GM19452 (cell line): ENCODE measurements around the gene MUC4.

Experiments
- ATAC-seq: cut with Tn5 transposase; IDR thresholded peaks from one replicate; pipeline ENCODE4 v1.9.1; 2021; ENCODE audit not compliant: unreplicated experiment

The MUC4 gene, protein sequence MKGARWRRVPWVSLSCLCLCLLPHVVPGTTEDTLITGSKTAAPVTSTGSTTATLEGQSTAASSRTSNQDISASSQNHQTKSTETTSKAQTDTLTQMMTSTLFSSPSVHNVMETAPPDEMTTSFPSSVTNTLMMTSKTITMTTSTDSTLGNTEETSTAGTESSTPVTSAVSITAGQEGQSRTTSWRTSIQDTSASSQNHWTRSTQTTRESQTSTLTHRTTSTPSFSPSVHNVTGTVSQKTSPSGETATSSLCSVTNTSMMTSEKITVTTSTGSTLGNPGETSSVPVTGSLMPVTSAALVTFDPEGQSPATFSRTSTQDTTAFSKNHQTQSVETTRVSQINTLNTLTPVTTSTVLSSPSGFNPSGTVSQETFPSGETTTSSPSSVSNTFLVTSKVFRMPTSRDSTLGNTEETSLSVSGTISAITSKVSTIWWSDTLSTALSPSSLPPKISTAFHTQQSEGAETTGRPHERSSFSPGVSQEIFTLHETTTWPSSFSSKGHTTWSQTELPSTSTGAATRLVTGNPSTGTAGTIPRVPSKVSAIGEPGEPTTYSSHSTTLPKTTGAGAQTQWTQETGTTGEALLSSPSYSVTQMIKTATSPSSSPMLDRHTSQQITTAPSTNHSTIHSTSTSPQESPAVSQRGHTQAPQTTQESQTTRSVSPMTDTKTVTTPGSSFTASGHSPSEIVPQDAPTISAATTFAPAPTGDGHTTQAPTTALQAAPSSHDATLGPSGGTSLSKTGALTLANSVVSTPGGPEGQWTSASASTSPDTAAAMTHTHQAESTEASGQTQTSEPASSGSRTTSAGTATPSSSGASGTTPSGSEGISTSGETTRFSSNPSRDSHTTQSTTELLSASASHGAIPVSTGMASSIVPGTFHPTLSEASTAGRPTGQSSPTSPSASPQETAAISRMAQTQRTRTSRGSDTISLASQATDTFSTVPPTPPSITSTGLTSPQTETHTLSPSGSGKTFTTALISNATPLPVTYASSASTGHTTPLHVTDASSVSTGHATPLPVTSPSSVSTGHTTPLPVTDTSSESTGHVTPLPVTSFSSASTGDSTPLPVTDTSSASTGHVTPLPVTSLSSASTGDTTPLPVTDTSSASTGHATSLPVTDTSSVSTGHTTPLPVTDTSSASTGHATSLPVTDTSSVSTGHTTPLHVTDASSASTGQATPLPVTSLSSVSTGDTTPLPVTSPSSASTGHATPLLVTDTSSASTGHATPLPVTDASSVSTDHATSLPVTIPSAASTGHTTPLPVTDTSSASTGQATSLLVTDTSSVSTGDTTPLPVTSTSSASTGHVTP (N-terminal part only)

DNA sequence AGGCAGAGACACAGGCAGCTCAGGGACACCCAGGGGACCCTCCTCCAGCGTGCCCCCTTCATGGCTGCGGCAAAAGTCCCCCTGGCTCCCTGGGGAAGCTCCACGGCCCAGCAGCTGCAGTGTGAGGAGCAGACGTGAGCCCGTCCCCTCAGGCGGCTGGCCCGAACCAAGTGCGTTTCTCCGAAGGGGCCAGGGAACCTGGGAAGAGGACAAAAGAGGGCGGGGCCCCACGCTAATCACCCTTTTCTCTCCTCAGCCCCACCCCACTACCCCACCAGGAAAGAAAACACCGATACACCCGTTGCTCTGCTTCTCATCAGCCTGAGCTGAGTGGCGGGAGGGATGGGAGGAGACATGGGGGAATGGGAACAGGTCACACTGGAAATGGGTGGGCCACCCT is at the start of gene MUC4:
TSS of gene MUC4 (minus strand) at position 174 of the 400 bp plus-strand sequence. CDS start at position 62, 112 bp downstream.
- ATAC-seq = no peak

DNA sequence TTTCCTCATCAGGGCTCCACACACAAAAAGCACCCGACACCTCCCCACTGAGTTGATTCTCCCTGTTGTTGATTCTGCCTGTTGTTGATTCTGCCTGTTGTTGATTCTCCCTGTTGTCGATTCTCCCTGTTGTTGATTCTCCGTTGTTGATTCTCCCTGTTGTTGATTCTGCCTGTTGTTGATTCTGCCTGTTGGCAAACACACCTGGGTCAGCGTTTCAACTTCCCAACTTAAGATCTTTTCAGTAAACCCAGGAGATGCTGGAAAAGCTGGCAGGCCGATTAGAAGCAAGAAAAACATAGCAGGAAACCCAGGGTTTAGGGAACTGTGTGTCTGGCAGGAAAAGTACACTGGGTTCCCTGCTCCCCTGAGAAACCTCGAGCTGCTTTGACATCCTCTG is 48.7 kb upstream of the MUC4 start:
- no peak for ATAC-seq

DNA sequence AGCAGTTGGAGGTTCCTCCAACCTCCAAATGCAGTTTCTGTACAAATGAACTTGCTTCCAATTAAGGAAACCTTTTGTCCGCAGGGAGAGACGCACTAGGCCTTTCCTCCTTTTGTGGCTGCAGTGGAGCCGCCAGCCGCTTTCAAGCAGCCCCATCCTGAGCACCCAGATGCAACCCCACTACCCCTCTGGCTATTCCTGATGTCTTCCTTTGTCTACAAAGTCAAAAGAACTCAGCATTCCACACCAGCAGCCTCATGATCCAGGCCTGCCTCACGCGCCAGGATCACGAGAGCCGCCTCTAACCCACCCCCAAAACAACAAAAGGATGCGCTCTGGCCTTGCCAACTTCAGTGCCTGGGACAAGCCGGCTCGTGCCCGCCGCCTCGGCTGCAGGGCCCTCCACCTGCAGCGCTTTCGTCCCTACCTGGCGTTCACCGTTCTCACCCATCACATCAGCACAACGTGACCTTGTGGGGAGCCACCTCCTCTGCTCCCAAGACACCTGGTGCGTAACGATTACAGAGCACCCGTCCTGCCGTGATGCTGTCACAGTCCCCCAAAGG is 48.2 kb upstream of the MUC4 start:
- no peak for ATAC-seq

DNA sequence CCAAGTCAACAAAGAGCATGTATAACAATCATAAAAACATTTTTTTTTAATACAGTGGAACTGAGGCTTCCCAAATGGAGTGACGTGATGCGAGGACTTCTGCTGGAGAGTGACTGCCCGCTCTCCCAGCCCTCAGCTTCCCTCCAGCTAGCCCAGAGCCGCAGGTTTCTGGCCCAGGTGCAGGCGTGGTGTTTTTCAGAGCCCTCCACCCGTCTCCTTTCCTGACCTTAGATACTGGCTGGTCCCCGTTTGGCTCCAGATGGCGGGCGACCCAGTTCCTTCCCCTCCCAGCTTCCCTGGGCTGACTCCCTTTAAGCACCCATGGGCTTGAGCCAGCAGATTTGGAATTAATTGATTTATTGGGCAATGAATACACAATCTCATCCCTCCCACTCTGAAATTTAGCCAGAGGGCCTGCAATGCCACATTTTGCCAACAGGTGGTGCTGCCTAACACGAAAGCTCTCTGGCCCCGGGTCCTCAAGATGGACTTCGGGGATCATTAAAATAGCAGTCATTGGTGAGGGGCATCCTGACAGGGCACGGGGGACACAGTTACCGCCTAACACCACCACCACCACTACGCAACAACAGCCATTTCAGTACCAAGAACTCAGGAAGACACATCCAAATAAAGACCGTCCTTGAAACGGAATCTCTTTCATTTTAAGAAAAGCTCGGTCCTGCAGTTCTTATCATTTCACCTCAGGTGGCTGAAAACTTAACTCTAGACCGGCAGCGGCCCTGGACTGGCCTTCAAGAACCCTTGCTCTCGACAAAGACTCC is 47.5 kb upstream of the MUC4 start:
- no peak for ATAC-seq

DNA sequence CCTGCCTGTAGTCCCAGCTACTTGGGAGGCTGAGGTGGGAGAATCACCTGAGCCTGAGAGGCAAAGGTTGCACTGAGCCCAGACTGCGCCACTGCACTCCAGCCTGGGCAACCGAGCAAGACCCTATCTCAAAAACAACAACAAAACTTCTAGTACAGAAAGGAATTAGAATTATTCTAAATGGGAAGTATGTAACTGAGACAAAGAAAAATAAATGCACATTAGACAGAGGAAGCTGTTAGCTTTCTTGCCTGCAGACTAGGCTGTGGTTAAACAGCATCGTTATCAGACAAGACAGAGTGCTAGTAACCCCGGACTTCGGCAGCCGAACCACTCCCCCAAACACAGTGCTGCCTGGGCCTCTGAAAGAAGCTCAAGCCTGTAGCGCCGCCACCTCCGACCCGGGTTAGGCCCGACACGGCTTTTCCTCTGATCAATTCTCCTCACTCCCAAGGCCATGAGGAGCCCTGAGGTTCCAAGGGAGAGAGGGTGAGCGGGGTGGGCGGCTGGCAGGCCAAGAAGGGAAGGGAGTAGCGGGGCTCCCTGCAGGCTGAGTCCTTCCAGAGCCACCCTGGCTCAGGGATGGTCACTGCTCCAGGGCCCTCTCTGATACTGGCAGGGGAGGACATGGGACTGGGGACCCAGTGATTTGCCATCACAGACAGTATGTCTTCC is 44.8 kb upstream of the MUC4 start:
- no peak for ATAC-seq

DNA sequence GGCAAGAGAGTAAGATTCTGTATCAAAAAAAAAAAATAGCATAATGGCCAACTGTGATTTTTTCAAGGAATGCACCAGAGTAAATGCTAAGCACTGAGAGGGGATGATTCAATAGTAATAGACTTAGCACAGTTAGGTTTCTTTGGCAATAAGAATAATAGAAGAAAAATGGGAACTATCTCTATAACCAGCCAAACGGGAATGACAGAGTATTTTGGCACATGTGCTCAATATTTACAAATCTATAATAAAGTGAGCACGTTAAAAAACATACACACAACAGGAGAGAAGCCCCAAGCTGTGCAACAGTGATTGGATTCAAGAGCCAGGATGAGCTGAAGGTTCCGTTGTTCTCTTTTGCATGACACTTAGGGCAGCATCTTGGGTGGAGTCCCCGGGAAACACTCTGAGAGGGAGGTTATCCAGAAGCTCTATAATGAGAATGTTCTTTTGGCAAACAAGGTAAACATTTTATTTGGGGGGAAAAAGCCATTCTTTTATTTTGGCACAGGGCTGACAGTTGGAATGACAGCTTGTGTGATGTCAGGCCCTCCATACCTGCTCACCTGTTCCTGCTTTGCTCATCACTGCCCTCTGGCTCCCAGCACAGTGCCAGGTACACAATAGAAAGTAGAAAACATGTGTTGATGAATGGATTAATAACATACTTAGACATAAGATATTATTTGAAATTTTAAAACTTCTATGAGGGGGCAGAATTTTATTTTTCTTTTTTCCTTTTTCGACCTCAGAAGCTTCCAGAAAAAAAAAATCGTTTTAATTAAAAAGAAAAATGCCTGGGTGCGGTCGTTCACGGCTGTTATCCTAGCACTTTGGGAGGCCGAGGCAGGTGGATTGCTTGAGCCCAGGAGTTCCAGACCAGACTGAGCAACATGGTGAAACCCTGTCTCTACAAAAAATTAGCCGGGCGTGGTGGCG is 44.0 kb upstream of the MUC4 start:
- no peak for ATAC-seq

DNA sequence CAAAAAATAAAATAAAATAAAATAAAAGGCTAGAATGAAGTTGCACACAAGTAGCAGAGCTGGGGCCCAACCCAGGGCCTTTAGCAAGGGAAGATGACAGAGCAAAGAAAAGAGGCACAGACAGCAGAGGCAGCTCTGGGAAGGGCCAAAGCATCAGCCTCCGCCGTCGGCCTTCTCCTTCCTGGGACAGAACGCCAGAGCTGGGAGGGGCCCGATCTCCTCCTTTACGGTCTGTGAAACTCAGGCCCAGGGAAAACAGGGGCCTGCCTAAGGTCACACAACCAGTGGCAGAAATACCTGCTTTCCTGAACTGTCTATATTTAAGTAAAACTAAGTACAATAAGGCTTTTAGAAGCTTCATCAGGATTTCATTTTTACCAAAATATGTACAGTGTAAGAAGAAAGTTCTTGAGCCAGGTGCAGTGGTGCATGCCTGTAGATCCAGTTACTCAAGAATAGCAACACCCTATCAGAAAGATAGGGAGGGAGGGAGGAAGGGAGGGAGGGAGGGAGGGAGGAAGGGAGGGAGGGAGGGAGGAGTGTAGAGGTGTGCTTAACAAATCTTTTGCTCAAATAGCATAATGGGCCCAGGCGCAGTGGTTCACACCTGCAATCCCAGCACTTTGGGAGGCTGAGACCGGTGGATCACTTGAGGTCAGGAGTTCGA is 43.0 kb upstream of the MUC4 start:
- ATAC-seq = no peak

DNA sequence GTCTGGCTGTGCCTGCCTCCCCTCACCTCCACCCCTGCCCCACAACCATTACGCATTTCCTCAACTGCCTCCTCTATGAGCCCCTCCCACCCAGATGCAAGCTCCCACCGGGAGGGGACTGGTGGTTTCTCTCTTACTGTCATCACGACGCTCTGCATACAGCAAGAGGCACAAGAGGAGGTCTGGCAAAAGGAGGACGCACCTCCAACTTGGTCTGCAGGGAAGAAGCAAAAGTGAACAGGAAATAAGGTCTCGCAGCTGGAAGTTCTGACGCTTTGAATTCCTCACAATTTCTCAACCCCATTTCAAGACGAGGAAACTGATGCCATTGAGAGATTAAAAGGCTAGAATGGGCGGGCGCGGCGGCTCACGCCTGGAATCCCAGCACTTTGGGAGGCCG is 42.3 kb upstream of the MUC4 start:
- ATAC-seq = no peak

DNA sequence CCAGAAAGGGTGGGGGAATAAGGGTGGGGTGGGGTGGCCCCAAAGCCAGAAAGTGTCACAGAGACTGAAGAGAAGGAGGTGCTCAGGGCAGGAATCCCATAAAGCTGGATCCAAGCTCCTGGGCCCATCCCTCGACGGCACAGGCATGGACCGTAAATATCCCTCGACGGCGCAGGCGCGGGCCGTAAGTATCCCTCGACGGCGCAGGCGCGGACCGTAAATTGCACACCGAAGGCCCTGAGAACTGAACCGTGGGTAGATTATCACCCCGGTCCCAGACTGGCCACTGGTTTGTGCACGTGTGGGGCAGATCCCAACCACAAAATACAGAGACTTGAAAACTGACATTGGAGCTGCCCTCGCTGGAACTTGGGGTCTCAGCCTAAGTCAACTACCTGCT is 41.3 kb upstream of the MUC4 start:
- no peak for ATAC-seq

DNA sequence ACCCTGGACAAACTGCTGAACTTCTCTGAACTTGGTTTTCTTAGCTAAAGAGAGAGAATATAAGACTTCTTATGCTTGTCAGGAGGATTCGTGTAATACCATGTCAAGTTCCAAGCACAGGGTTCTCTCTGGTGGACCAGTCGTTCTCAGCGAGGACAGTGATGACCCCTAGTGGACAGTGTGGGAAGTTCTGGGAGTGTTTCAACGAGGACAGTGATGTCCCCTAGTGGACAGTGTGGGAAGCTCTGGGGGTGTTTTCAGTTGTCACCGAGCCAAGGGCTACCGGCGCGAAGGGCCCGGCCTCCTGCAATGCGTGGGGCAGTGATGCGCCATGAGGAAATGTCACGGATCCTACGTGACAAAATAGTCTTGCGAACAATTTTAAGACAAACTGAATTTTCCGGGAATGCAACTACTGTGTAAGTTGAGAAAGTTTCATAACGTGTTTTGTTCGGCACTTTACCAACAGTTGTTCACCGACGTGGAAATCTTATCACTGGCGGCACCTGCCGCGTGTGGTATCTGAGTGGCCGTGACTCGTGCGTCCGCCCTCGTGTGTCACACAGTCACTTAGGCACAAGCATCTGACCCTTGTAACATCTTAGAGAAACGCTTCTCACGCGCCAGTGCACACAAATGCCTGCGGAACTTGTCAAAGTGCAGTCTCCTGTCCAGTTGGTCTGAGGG is 39.3 kb upstream of the MUC4 start:
- peak; percentile 84 for ATAC-seq

DNA sequence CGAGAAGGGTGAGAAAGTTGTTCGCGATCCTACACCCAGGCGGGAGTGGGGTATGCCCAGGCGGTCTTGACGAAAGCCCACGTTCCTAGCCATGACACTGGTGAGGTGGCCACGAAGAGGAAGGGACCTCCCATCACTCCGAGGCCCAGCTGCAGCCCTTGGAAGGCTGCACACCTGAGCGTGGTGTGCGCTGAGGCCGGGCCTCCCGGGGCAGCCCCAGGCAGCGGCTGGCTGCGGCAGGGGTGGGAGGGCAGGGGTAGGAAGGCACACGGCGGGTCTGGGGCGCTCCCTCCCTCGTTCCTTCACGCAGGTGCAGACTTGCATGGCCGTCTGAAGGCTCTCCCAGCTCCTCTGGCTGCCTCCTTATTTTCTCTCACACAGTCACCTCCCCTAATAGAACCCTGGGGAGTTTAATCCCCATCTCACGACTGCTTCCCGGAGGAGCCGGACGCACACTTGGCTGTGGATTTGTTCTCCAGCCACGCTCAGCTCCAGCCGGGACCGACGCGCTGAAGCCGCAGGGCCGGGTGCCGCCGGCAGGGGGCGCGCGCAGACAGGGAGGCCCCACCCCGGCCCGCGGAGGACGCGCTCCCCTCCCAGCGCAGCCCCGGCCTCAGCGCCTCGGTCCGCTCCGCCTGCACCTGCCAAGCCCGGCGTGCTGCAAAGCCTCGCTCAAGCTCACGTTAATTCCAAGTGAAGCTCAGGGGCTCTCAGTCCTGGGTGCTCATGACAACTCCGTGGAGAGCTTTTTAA is 37.8 kb upstream of the MUC4 start:
- no peak for ATAC-seq

DNA sequence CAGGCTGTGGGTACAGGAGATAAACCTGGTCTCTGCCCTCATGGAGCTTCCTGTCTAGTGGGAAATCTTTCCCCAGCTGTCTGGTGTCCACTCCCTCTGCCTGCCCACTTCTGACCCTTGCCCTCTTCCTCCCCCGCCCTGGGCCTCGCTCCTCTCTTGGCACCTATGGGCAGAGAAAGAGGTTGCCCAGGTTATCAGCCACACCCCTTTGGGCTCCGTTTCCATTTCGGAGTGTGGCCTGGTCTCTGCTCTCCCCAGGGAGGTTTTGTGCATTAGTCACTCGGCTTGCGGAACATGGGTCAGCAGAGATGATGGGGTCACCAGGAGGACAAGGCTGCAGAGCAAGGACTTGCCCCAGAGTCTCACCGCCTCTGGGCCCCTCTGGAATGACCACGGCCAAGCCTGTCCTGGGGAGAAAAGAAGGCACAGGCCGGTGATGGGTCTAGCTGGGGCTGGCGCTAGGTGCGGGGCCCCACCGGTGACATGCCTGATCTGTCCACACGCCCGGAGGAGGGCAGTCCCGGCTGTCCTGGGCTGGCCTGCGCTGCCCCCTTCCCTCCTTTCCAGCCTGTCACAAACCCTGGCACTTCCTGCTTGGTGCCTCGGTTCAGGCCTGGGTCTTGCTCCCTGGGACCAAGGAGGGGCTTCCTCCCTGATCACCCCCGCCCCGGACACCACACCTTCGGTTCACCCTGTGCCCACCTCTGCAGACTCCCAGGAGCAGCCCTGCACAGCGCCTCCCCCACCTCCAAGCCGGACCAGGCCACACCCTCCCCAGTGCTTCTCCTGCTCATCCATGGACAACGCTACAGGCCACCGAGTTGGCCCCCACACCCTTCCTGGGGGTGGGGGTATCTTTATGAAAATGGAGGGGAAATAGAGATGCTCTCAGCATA is 35.6 kb upstream of the MUC4 start:
- ATAC-seq = no peak

DNA sequence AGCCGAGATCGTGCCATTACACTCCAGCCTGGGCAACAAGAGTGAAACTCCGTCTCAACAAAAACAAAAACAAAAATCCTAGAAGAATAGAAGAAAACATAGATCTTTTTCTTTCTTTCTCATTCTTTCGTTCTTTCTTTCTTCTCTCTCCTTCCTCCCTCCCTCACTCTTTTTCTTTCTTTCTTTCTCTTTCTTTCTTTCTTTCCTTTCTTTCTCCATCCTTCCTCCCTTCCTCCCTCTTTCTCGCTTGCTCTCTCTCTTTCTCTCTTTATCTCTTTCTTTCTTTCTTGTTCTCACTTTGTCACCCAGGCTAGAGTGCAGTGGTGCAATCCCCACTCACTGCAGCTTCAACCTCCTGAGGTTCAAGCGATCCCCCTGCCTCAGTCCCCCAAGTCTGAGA is 33.8 kb upstream of the MUC4 start:
- ATAC-seq = no peak

DNA sequence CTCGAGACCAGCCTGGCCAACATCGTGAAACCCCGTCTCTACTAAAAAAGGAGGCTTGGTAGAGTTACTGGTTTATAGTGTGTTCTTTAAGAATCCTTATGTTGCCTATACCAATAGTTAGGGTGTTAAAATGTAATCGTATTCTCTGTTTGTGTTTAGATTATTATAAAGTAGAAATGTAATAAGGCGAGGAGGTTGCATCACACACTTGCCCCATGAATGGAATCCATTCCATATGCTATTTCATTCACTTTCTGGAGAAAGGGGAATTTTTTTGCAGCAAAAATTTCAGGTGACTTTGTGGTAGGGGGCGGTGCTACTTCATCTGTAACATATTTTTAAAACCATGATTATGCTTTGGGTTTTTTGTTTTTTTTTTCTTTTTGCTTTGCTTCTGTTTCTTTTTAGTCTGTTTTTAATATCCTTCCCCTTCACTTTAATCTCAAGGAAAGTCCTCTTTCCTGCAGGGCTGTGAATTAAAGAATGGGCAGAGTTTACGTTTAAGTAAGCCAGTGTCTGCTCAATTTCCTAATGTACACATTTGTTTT is 33.0 kb upstream of the MUC4 start:
- no peak for ATAC-seq

DNA sequence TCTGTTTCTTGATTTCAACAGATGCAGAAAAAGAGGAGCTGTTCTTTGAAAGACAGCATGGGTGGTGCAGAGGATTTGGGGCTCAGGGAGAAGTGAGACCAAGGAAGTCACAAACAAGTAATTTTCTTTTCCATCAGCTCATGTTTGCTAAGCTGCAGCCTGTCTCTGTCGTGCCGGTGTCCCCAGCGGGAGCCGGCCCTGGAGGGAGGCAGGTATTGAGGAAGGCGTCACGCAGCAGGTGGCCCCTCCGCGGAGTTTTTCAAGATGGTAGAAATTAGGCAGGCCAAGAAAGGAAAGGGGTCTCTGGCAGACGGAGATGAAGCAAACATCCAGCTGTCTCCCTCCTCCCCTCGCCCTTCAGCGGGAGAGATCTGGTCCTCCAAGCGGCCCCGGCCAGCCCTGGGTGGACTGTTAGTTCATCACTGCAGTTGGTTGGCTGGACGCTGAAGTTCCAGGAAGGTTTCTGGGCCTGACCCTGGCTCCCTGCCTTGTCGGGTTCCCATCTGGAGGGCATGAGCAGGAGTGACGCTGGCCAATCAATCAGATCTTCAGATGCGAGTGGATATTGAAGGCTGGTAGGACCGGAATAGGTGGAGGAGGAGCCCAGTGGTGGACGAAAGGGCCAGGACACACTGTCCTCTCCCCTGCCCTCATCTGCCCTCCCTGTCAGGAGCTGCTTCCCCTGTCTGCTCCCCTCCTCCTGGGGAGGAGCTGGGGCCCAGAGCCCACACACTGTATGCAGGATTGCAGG is 27.7 kb upstream of the MUC4 start:
- ATAC-seq = no peak
